GM23338 (cell line): ENCODE measurements around the gene TMEM269. TPM values are rescaled to one million over a fixed set of nuclear protein-coding genes. Genes with fewer than 3 reads are reported as not detected.

Experiments
- ATAC-seq: fragments of 200-7000 bp; cut with Tn5 transposase; 3 replicates; pipeline ENCODE4 v1.9.1; 2020
- DNase-seq: peaks from one replicate; pipeline ENCODE4 v3.0.0-alpha.2; 2015; ENCODE audit warnings: low spot score
- H2AFZ ChIP-seq: fragments of 200-600 bp; sonication (generic); 2 replicates; pipeline ENCODE4 v1.8.0; 2016; ENCODE audit warnings: antibody characterized with exemption, mild to moderate bottlenecking, moderate library complexity
- H3F3A ChIP-seq: fragments of 200-600 bp; sonication (generic); replicated peaks from 2 replicates; pipeline ENCODE4 v1.8.0; 2017; ENCODE audit warnings: antibody characterized with exemption, mixed run types, low read depth
- H3K27ac ChIP-seq: fragments of 200-600 bp; sonication (generic); 2 replicates; pipeline ENCODE4 v1.6.1; 2016; ENCODE audit warnings: low read depth
- H3K27me3 ChIP-seq: fragments of 200-600 bp; sonication (generic); 2 replicates; pipeline ENCODE4 v1.8.0; 2016; ENCODE audit warnings: mild to moderate bottlenecking, mixed run types, moderate library complexity; ENCODE audit not compliant: insufficient read depth
- H3K36me3 ChIP-seq: fragments of 200-600 bp; sonication (generic); 2 replicates; pipeline ENCODE4 v1.8.0; 2016; ENCODE audit warnings: mild to moderate bottlenecking; ENCODE audit not compliant: insufficient read depth
- H3K4me1 ChIP-seq: fragments of 200-600 bp; sonication (generic); 2 replicates; pipeline ENCODE4 v1.8.0; 2016; ENCODE audit warnings: mild to moderate bottlenecking, moderate library complexity; ENCODE audit not compliant: insufficient read depth
- H3K4me2 ChIP-seq: fragments of 200-600 bp; sonication (generic); 2 replicates; pipeline ENCODE4 v1.7.1; 2017; ENCODE audit warnings: mixed run types
- H3K4me3 ChIP-seq: fragments of 200-600 bp; sonication (generic); 2 replicates; pipeline ENCODE4 v1.6.1; 2016; ENCODE audit warnings: mixed run types
- H3K79me2 ChIP-seq: fragments of 200-600 bp; sonication (generic); replicated peaks from 2 replicates; pipeline ENCODE4 v1.8.0; 2017; ENCODE audit warnings: mild to moderate bottlenecking; ENCODE audit not compliant: insufficient read depth
- H3K9me2 ChIP-seq: fragments of 200-600 bp; sonication (generic); 2 replicates; pipeline ENCODE4 v1.8.0; 2017; ENCODE audit not compliant: insufficient read depth
- H4K20me1 ChIP-seq: fragments of 200-600 bp; sonication (generic); replicated peaks from 2 replicates; pipeline ENCODE4 v1.8.0; 2017; ENCODE audit warnings: mild to moderate bottlenecking; ENCODE audit not compliant: insufficient read depth
- H3K27ac Mint-ChIP-seq: 2 replicates; pipeline ENCODE4 v1.8.0; 2020; ENCODE audit warnings: inconsistent platforms, mild to moderate bottlenecking, moderate library complexity, mixed read lengths
- H3K27me3 Mint-ChIP-seq: 3 replicates; pipeline ENCODE4 v1.8.0; 2022; ENCODE audit warnings: low read depth, mild to moderate bottlenecking, moderate library complexity, mixed read lengths, inconsistent platforms; ENCODE audit not compliant: insufficient read depth, poor library complexity
- H3K36me3 Mint-ChIP-seq: 3 replicates; pipeline ENCODE4 v1.8.0; 2021; ENCODE audit warnings: low read depth, mild to moderate bottlenecking, inconsistent platforms, moderate library complexity, mixed read lengths
- H3K4me1 Mint-ChIP-seq: 3 replicates; pipeline ENCODE4 v1.8.0; 2020; ENCODE audit warnings: mild to moderate bottlenecking, inconsistent platforms, mixed read lengths
- H3K4me3 Mint-ChIP-seq: 3 replicates; pipeline ENCODE4 v1.8.0; 2021; ENCODE audit warnings: moderate library complexity, mild to moderate bottlenecking, inconsistent platforms, mixed read lengths
- H3K9me3 Mint-ChIP-seq: 3 replicates; pipeline ENCODE4 v1.8.0; 2020; ENCODE audit warnings: moderate library complexity, mild to moderate bottlenecking, inconsistent platforms, mixed read lengths
- CREB1 ChIP-seq: fragments of 250-450 bp; sonication (Bioruptor Pico); IDR thresholded peaks from 2 replicates; pipeline ENCODE4 v1.5.0; 2020; ENCODE audit warnings: low read depth, mild to moderate bottlenecking, moderate library complexity
- CTCF ChIP-seq, 2 experiments: fragments of 200-600 bp in 1 of 2; sonication (generic) in 1 of 2; conservative IDR thresholded peaks; 2 replicates each; pipeline versions ENCODE4 v1.5.1 to v1.6.1; 2016 to 2017; ENCODE audit warnings: antibody characterized with exemption in 2 of 2, low read depth in 2 of 2, mild to moderate bottlenecking in 2 of 2, moderate library complexity in 1 of 2
- EZH2 ChIP-seq: fragments of 200-600 bp; sonication (generic); IDR thresholded peaks from one replicate; pipeline ENCODE4 v1.8.0; 2017; ENCODE audit warnings: antibody characterized with exemption, mild to moderate bottlenecking, low read depth; ENCODE audit not compliant: unreplicated experiment
- JUNB ChIP-seq: IDR thresholded peaks from one replicate; pipeline ENCODE4 v1.6.1; 2016; ENCODE audit warnings: antibody characterized with exemption; ENCODE audit not compliant: unreplicated experiment
- NANOG ChIP-seq: IDR thresholded peaks from 2 replicates; pipeline ENCODE4 v1.6.1; 2016; ENCODE audit warnings: antibody characterized with exemption, borderline replicate concordance
- POLR2AphosphoS5 ChIP-seq: IDR thresholded peaks from 2 replicates; pipeline ENCODE4 v1.6.1; 2016; ENCODE audit warnings: antibody characterized with exemption, low read depth
- STAT1 ChIP-seq: IDR thresholded peaks from one replicate; pipeline ENCODE4 v1.6.1; 2016; ENCODE audit warnings: antibody characterized with exemption; ENCODE audit not compliant: unreplicated experiment
- ZNF114 ChIP-seq: fragments of 250-450 bp; sonication (Bioruptor Pico); IDR thresholded peaks from 2 replicates; pipeline ENCODE4 v1.5.0; 2020; ENCODE audit warnings: mild to moderate bottlenecking, moderate library complexity
- ZNF331 ChIP-seq: fragments of 250-450 bp; sonication (Bioruptor Pico); IDR thresholded peaks from 2 replicates; pipeline ENCODE4 v1.5.0; 2020; ENCODE audit warnings: low read depth, mild to moderate bottlenecking, moderate library complexity
- polyA plus RNA-seq: library from polyadenylated mRNA; unstranded; fragments of >200 nt; fragmentation: Nextera tagmentation; extraction: Ambion mirVana; gene quantifications from 2 replicates; pipeline ENCODE4 v1.2.1, GENCODE V29; 2016
- total RNA-seq: library from RNA; depleted of rRNA; stranded (reverse); fragments of >200 nt; shearing (Covaris generic); gene quantifications from 2 replicates; pipeline ENCODE4 v1.2.3, GENCODE V29; 2014
- TF ChIP-seq, protein P1 (sequence below): fragments of 250-450 bp; sonication (Bioruptor Pico); IDR thresholded peaks from 2 replicates; pipeline ENCODE4 v1.5.0; 2020; ENCODE audit warnings: mild to moderate bottlenecking, moderate library complexity
- TF ChIP-seq, protein P2 (sequence below): IDR thresholded peaks from one replicate; pipeline ENCODE4 v1.6.1; 2018; ENCODE audit warnings: antibody characterized with exemption; ENCODE audit not compliant: unreplicated experiment

Gene TMEM269
- total and polyA plus RNA-seq, 2 experiments from 2014 or later: 0.31 to 0.45 TPM

DNA sequence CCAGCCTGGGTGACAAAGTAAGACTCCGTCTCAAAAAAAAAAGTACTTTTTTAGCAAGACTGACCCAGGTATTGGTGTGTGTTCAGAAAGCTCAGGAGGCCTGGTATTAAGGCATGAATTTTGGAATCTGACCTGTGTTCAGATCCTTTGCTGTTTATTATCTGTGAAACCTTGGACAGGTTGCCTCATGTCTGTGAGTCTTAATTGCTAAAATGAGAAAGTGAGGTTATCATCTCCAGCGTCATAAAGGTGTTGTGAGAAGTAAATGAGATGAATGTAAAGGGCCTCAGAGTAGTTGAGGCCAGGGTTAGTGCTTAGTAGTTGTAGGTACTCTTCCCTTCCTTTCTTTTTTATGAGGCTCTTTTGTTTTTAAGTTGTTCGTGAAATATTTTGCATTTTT lies 15.0 kb upstream of the TMEM269 start:
- H3K9me3 Mint-ChIP-seq: no peaks in the 10 kb centered on the region; the same call in 2 of the 3 replicates
- Histone ChIP-seq H3K79me2 (peaks cover 66% of the 10 kb centered on the region), H4K20me1 (peaks cover 8% of the 10 kb centered on the region; the same call in 1 of the 2 replicates), H3K9me2 (no peaks in the 10 kb centered on the region), H3F3A (no peaks in the 10 kb centered on the region), H3K4me1 (peaks cover 32% of the 10 kb centered on the region), H2AFZ (no peak overlapping the region), H3K27me3 (no peaks in the 10 kb centered on the region), H3K27ac (no peak overlapping the region), H3K4me2 (no peak overlapping the region), H3K4me3 (no peak overlapping the region), H3K36me3 (peaks cover 5% of the 10 kb centered on the region; the same call in 1 of the 2 replicates)
- H3K4me3 Mint-ChIP-seq: no peak overlapping the region; the same call in 2 of the 3 replicates
- H3K27ac Mint-ChIP-seq: no peak overlapping the region
- peaks cover 14% of the 10 kb centered on the region for H3K4me1 Mint-ChIP-seq
- no peak for TF ChIP-seq POLR2AphosphoS5
- DNase-seq (no peak), ATAC-seq (no peak)
- peaks cover 29% of the 10 kb centered on the region for H3K36me3 Mint-ChIP-seq
- H3K27me3 Mint-ChIP-seq: peaks cover 12% of the 10 kb centered on the region

- no peak overlapping the region for H3K4me3 Mint-ChIP-seq
- no peak for DNase-seq
- Histone ChIP-seq H3F3A (no peaks in the 10 kb centered on the region), H3K27ac (no peak overlapping the region), H4K20me1 (peaks cover 8% of the 10 kb centered on the region; the same call in 1 of the 2 replicates), H3K79me2 (peaks cover 48% of the 10 kb centered on the region), H3K4me3 (no peak overlapping the region), H3K36me3 (peaks cover 18% of the 10 kb centered on the region), H3K9me2 (no peaks in the 10 kb centered on the region), H2AFZ (no peak overlapping the region), H3K4me2 (no peak overlapping the region), H3K4me1 (peaks cover 16% of the 10 kb centered on the region), H3K27me3 (no peaks in the 10 kb centered on the region)
- peak overlapping the region; percentile 64; the same call in 1 of the 2 replicates for H3K27ac Mint-ChIP-seq
- peaks cover 9% of the 10 kb centered on the region; the same call in 2 of the 3 replicates for H3K4me1 Mint-ChIP-seq
- peaks cover 6% of the 10 kb centered on the region for H3K27me3 Mint-ChIP-seq
- peaks cover 51% of the 10 kb centered on the region for H3K36me3 Mint-ChIP-seq
- no peaks in the 10 kb centered on the region; the same call in 2 of the 3 replicates for H3K9me3 Mint-ChIP-seq
- ATAC-seq: no peak
- TF ChIP-seq CTCF (conservative IDR thresholded peaks at IDR 0.05; ENCODE audit: low read depth in 2 of 2) (no peak), JUNB (no peak), ZNF331 (no peak), NANOG (no peak), CREB1 (CRISPR knock-in tag) (no peak), STAT1 (no peak), ZNF114 (no peak), POLR2AphosphoS5 (no peak), EZH2 (no peak)
- TF ChIP-seq, protein P1, sequence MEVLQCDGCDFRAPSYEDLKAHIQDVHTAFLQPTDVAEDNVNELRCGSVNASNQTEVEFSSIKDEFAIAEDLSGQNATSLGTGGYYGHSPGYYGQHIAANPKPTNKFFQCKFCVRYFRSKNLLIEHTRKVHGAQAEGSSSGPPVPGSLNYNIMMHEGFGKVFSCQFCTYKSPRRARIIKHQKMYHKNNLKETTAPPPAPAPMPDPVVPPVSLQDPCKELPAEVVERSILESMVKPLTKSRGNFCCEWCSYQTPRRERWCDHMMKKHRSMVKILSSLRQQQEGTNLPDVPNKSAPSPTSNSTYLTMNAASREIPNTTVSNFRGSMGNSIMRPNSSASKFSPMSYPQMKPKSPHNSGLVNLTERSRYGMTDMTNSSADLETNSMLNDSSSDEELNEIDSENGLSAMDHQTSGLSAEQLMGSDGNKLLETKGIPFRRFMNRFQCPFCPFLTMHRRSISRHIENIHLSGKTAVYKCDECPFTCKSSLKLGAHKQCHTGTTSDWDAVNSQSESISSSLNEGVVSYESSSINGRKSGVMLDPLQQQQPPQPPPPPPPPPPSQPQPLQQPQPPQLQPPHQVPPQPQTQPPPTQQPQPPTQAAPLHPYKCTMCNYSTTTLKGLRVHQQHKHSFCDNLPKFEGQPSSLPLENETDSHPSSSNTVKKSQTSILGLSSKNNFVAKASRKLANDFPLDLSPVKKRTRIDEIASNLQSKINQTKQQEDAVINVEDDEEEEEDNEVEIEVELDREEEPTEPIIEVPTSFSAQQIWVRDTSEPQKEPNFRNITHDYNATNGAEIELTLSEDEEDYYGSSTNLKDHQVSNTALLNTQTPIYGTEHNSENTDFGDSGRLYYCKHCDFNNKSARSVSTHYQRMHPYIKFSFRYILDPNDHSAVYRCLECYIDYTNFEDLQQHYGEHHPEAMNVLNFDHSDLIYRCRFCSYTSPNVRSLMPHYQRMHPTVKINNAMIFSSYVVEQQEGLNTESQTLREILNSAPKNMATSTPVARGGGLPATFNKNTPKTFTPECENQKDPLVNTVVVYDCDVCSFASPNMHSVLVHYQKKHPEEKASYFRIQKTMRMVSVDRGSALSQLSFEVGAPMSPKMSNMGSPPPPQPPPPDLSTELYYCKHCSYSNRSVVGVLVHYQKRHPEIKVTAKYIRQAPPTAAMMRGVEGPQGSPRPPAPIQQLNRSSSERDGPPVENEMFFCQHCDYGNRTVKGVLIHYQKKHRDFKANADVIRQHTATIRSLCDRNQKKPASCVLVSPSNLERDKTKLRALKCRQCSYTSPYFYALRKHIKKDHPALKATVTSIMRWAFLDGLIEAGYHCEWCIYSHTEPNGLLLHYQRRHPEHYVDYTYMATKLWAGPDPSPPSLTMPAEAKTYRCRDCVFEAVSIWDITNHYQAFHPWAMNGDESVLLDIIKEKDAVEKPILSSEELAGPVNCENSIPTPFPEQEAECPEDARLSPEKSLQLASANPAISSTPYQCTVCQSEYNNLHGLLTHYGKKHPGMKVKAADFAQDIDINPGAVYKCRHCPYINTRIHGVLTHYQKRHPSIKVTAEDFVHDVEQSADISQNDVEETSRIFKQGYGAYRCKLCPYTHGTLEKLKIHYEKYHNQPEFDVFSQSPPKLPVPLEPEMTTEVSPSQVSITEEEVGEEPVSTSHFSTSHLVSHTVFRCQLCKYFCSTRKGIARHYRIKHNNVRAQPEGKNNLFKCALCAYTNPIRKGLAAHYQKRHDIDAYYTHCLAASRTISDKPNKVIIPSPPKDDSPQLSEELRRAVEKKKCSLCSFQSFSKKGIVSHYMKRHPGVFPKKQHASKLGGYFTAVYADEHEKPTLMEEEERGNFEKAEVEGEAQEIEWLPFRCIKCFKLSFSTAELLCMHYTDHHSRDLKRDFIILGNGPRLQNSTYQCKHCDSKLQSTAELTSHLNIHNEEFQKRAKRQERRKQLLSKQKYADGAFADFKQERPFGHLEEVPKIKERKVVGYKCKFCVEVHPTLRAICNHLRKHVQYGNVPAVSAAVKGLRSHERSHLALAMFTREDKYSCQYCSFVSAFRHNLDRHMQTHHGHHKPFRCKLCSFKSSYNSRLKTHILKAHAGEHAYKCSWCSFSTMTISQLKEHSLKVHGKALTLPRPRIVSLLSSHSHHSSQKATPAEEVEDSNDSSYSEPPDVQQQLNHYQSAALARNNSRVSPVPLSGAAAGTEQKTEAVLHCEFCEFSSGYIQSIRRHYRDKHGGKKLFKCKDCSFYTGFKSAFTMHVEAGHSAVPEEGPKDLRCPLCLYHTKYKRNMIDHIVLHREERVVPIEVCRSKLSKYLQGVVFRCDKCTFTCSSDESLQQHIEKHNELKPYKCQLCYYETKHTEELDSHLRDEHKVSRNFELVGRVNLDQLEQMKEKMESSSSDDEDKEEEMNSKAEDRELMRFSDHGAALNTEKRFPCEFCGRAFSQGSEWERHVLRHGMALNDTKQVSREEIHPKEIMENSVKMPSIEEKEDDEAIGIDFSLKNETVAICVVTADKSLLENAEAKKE (CRISPR knock-in tag): no peak
- TF ChIP-seq, protein P2, sequence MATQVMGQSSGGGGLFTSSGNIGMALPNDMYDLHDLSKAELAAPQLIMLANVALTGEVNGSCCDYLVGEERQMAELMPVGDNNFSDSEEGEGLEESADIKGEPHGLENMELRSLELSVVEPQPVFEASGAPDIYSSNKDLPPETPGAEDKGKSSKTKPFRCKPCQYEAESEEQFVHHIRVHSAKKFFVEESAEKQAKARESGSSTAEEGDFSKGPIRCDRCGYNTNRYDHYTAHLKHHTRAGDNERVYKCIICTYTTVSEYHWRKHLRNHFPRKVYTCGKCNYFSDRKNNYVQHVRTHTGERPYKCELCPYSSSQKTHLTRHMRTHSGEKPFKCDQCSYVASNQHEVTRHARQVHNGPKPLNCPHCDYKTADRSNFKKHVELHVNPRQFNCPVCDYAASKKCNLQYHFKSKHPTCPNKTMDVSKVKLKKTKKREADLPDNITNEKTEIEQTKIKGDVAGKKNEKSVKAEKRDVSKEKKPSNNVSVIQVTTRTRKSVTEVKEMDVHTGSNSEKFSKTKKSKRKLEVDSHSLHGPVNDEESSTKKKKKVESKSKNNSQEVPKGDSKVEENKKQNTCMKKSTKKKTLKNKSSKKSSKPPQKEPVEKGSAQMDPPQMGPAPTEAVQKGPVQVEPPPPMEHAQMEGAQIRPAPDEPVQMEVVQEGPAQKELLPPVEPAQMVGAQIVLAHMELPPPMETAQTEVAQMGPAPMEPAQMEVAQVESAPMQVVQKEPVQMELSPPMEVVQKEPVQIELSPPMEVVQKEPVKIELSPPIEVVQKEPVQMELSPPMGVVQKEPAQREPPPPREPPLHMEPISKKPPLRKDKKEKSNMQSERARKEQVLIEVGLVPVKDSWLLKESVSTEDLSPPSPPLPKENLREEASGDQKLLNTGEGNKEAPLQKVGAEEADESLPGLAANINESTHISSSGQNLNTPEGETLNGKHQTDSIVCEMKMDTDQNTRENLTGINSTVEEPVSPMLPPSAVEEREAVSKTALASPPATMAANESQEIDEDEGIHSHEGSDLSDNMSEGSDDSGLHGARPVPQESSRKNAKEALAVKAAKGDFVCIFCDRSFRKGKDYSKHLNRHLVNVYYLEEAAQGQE: no peak
Measured at GRCh38 chr1:42773420-42773819, 11.4 kb upstream of the TMEM269 start.
